ENCODE data around the gene C6orf47.

C6orf47 gene

DNA sequence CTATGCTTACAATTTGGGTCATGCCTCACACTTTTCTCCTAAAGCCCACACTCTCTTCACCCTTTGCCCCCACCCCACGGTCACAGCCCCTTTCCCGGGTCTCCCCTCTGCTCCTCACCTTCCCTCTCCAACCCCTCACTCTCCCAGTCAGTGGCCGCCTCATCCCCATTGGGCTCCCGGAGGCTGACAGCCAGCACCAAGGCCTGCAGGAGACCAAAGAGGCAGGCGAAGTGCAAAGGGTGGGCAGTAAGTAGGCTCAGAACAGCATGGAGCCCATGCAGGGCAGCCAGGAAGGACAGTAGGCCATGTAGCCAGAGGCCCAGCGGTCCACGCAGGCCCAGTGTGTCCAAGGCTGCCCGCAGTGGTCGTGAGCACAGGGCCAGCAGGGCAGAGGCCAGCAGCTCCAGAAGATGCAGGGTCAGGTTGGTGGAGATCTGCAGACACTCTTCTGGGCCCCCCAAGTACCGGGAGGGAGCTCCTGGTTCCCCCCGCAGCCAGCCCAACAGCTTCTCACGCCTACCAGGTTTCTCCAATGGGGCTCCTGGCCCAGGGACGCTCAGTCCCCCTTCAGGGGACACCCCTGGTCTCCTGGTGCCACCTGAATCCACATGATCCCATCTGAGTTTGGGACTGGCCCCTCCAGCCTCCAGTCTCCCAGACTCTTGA is 1.5 kb downstream of the C6orf47 start:
- DNase-seq = no peak

DNA sequence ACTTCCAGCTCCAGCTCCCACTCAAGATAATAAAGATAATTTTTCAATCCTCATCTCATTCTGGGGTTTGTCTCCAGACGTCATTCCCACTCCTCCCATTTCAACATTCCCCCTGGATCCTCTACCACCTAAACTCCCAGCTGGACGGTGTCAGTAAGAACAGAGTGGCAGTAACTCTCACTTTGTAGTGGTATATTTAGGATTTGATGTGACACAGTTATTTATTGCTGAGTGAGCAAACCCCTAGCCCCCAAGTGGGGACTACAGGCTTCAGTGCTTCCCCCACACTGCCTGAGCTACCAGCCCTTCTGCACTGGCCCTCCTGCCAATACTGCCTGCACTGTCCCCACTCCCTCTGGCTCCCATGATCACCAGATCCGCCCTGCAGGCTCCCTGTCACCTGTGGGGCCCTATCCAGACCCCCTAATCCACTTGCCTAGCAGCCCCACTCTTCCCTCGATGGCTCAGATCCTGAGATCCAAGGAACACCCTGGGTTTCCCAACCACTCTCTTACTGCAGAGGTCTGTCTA is 2.4 kb downstream of the C6orf47 start:
- DNase-seq = no peak

DNA sequence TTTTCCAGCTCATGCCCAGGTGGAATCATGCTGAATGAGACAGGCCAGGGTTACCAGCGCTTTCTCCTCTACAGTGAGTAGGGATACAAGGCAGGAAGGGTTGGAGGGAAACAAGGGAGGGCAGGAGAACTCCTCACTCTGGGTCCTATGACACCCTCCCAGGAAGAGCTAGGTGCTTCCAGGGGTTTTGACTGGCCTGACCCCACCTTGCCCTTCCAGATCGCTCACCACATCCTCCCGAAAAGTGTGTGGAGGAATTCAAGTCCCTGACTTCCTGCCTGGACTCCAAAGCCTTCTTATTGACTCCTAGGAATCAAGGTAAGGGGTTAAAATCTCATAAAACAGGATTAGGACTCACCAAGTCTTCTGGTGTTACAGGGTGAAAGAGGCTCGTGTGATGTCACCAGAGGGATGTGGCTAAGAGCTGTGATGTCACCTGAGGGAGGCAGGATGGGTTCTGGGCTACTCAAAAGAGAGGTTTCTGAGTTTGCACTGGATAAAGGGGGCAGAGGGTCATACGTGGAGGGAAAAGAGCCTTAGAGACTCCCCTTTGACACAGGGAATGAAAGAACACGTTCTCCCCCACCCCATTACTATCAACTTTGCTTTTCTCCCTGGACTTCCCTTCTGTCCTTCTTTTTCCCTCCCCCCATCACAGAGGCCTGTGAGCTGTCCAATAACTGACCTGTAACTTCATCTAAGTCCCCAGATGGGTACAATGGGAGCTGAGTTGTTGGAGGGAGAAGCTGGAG is 3.0 kb downstream of the C6orf47 start:
- DNase-seq = no peak

- no peak for DNase-seq
These were observed 5.0 kb downstream of the C6orf47 start, which contains the start of gene APOM for GRCh38 chr6:31655349-31656237. Gene APOM (plus strand): TSS chr6:31655894. CDS start chr6:31655967, 73 bp downstream.

DNA sequence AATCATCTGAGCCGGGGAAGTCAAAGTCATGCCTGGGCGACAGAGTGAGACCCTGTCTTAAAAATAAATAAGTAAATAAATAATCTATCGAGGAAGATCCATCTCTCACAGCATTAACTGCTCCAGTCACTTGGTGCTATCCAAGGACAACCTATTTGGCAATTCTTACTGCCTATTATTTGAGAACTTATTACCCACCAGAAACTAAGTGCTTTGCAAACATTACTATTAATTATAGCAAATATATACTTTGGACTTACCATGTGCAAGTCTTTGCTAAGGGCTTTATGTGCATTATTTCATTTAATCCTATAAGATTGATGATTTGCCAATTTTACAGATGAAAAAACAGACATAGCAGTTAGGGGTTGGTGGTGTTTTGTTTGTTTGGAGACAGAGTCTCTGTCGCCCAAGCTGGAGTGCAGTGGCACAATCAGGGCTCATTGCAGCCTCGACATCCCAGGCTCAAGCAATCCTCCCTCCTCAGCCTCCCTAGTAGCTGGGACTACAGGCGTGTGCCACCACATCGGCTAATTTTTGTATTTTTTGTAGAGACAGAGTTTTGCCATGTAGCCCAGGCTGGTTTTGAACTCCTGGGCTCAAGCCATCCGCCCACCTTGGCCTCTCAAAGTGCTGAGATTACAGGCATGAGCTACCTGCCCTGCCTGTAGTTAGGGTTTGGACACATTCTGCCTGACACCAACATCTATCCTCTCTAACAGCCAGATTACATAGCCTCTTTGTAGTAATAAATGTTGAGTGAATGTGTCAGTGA is 5.8 kb downstream of the C6orf47 start:
- no peak for DNase-seq

DNA sequence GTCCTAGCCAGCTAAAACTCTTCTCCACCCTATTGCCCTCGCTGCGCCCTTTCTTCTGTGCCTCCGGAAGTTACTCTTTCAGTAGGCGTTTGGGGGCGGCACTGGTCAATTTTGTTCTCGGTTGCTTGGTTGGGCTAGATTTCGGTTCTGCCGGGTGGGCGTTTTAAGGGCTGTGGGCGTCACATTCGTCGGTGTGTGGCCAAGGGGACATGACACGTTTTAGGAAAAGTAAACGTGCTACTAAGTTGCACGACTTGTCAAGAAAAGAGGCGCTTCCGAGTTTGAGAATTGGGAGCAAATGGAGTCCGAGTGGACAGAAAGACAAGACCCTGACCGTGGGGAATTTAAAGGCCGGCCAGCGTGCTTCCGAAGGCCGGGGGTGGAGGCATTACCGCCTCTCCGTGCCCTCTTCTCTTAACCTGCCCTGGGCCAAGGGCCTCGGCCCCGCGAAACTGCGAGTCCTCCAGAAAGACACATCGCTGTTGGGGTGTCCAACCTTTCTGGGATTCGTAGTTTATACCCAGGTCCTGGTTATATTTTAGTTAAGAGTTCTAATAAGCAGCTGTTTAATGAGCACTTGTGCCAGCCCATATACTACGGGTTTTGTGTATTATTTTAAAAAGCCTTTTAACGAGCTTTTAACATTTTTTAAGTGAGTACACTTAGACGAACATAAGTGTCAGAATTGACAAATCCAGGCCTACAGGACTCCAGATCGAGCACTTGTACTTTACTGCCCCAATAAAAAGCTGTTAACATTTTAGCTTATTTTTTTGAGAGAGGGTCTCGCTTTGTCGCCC is 7.5 kb downstream of the C6orf47 start:
- DNase-seq = peak; percentile 77

DNA sequence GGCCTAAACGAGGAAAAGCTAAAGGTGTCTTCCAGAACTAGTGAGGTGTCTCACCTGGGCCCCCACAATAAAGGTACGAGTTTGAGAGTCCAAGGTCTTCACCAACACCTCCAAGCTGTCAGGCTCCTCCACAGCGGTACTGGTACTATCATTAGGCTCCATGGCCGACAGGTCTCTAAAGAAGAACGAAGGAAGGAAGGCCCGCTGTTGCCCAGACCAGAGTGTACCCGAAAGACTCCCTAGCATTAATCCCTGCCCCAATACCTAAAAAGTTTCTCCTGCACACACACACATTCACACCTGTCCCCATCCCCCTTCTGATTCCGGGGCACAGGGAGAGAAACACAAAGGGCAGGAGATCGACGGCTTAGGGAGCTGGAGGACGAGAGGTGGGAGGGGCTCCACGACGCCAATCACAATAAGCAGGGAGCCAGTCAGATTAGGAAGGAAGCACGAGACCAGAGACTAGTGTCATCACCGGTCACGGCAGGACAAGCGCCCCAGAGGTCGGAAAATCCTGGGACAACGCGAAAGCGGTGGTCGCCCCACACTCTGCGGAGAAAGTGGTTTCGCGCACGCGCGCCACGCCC is 8.9 kb downstream of the C6orf47 start:
- no peak for DNase-seq

- DNase-seq = no peak
These were observed 15.3 kb downstream of the C6orf47 start for GRCh38 chr6:31645325-31645724.

DNA sequence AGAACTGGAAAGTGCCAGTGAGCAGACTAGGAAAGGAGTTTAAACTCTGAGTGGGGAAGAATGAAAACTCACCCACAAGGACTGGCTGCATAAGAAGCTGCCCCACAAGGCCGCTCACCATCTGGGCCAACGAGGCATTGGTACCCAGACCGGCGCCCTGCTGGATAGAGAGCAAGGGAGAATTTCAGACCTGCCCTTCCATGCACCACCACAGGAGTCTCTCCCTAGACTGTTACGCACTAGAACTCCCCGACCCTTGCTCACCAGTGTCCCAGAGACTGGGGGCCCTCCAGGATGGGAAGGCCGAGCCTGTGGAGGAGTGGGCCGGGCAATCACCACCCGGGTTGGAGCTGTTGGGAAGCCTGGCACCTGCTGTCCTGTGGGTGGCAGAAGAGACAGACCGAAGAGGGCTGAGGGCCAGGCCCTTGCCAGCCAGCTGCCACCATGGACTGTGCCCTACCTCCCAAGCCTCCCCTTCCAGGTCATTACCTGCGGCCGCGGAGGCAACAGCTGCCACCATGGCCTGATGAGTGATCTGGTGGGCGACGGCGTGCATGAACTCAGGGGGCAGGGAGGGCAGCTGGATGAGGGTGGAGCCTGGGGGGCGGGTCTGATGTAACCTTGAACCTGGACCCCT is 16.6 kb downstream of the C6orf47 start:
- DNase-seq = no peak

DNA sequence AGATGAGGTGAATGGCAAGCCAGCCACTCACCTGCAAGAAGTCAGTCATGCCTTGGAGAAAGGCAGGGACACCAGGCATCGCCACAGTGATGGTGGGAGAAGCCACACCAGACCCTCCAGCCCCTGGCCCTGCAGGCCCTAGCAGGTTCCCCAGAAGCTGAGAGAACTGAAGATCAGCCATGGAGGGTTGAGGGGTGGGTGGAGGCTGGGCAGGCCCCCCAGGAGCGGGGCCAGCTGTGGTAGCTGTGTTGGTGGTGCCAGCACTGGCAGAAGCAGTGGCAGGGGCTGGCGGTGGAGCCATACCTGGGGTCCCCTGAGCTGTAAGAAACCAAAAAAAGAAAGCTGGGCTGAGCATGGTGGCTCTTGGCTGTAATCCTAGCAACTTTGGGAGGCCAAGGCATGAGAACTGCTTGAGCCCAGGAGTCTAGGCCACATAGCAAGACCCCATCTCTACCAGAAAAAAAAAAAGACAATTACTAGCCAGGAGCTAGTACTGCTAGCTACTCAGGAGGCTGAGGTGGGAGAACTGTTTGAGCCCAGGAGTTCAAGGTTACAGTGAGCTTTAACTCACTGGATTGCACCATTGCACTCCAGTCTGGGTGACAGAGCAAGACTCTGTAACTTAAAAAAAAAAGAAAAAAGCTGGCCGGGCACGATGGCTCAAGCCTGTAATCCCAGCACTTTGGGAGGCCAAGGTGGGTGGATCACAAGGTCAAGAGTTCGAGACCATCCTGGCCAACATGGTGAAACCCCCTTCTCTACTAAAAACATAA is 17.6 kb downstream of the C6orf47 start:
- DNase-seq = no peak

GRCh38 chr6:31641370-31641769 is 19.2 kb downstream of the C6orf47 start:
- no peak for DNase-seq

GRCh38 chr6:31640612-31641011 is 20.0 kb downstream of the C6orf47 start:
- no peak for DNase-seq

DNA sequence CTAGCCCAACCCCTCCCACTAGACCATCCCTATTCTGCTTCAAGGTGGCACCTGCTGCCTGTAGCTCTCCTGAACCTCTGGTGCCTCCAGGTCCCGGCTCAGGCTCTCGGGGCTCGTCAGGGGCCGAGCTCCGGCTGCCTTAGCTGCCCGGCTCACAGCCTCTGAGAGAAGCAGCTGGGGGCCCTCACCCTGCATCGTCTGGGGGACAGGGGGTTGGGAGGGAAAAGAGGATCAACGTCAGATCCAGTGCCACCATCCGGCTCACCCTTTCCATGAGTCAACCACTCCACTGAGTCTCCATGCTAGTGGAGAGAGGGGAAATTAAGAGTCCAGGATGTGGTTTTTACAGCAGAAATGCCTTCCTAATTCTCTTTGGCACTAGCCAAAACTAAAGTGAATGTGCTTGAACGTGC is 21.1 kb downstream of the C6orf47 start:
- DNase-seq = no peak

- no peak for DNase-seq
These were observed 21.5 kb downstream of the C6orf47 start for GRCh38 chr6:31639043-31639442.

DNA sequence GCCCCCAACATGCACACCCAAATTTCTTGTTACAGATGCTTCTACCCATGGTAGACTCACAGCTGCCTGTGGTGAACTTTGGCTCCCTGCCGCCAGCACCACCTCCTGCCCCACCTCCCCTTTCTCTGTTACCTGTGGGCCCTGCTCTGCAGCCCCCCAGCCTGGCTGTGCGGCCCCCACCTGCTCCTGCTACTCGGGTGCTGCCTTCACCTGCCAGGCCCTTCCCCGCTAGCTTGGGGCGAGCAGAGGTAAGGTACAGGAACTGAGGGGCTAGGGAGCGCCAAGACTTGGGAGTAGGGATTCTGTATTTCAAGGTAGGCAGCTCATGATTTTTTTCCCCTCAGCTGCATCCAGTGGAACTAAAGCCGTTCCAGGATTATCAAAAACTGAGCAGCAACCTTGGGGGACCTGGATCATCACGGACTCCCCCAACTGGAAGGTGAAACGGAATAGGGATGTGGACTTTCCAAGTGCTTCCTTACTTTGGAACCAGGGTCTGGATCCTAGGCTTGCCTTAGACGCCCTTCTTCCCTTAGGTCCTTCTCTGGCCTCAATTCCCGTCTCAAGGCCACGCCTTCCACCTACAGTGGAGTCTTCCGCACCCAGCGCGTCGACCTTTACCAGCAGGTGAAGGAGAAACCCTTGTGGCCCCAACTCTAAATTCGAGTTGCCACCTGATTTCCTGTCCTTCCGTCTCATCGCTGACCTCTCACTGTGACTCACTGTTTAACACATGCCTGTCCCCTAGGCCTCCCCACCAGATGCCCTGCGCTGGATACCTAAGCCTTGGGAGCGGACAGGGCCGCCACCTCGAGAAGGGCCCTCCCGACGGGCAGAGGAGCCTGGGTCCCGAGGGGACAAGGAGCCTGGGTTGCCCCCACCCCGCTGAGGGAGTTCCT is 23.6 kb downstream of the C6orf47 start:
- DNase-seq = no peak

DNA sequence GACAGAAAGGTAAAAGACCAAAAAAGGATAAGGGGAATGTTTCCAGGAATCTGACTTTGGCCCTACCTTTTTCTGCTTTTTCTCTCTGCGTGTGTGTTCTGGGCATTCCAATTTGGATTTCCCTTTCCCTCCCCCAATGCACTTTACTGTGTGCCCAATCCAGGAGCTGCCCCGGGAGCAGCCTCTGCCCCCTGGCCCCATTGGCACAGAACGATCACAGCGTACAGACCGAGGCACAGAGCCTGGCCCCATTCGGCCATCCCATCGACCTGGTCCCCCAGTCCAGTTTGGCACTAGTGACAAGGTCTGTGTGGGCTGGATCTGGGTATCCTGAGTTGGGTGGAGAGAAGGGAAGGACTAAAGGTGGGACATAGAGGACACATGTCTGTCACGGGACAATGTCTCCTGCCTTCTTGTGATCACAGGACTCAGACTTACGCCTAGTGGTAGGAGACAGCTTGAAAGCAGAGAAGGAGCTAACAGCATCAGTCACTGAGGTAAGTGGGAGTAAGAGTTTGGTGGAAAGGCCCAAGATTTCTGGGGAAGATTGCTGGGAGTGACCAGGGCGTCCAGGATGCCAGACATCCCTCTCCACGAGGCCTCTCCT is 25.5 kb downstream of the C6orf47 start:
- no peak for DNase-seq

DNA sequence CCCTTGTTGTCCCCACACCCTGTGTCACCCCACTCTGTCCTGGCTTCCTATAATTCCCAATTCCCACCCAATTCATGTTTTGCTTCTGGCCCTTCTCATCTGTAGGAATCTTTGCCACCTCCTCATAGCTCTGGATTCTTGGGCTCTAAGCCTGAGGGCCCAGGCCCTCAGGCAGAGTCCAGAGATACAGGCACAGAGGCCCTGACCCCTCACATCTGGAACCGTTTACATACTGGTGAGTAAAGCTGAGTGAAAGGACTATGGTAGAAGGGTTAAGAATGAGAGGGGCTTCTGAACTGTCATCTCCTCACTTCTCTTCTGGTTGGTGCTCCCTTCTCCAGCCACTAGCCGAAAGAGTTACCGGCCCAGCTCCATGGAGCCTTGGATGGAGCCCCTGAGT is 26.4 kb downstream of the C6orf47 start:
- no peak for DNase-seq

DNA sequence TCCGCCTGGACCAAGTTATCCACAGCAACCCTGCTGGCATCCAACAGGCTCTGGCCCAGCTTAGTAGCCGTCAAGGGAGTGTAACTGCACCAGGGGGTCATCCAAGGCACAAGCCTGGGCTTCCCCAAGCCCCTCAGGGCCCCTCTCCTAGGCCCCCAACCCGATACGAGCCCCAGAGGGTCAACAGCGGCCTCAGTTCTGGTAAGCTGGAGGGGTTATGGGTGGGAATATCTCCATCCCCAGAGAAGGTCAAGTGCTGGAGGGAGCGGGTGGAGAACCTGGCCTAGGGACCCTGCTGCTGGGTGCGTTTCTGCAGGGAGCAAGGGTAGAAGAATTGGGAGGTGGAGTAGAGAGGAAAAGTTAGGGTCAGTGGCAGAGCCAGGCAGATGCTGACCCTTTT is 27.1 kb downstream of the C6orf47 start:
- DNase-seq = no peak
